HCT116 (cell line): ENCODE data around the gene DHX57. TPM values are rescaled to one million over a fixed set of nuclear protein-coding genes. Genes with fewer than 3 reads are reported as not detected.

Experiments used
- ATAC-seq: fragments of 200-7000 bp; cut with Tn5 transposase; 2 replicates; pipeline ENCODE4 v1.9.1; 2020; ENCODE audit warnings: mild to moderate bottlenecking, moderate library complexity
- BruUV-seq: library from RNA; stranded (reverse); fragments of 400-500 nt; replicated peaks from 2 replicates; lab custom pipeline; 2021; lab: Mats Ljungman, UMichigan
- CTCF ChIA-PET: fragments of 300-600 bp; sonication (Branson Sonifier 250); formaldehyde crosslinking; loops from one replicate; lab custom pipeline; 2021; ENCODE audit warnings: antibody characterized with exemption; lab: Charles Lee
- POLR2A ChIA-PET: fragments of 300-600, 350-600 bp; sonication (Branson Sonifier 250); formaldehyde crosslinking; loops from one replicate; lab custom pipeline; 2021; ENCODE audit warnings: antibody characterized with exemption; lab: Charles Lee
- RAD21 ChIA-PET, 2 experiments: fragments of 300-600 bp; sonication (Branson Sonifier 250); formaldehyde crosslinking; loops; one replicate each; lab custom pipeline; 2023; ENCODE audit warnings: low total read pairs in 2 of 2; ENCODE audit not compliant: uncharacterized antibody in 2 of 2, unreplicated experiment in 2 of 2, low non-redundant PET in 1 of 2; lab: Charles Lee
- DNase-seq: peaks from one replicate; pipeline ENCODE4 v3.0.0-alpha.2; 2010; ENCODE audit warnings: low read depth, low spot score
- H2AFZ ChIP-seq: fragments of 200-600 bp; shearing (Covaris generic), sonication (generic); 2 replicates; pipeline ENCODE4 v1.6.1; 2017; ENCODE audit warnings: low read depth, mixed run types, mixed read lengths, antibody characterized with exemption, low read length; ENCODE audit not compliant: poor library complexity, severe bottlenecking
- H3K27ac ChIP-seq: 2 replicates; pipeline ENCODE4 v1.5.1; 2012; ENCODE audit warnings: low read depth, low read length
- H3K27me3 ChIP-seq: fragments of 200-600 bp; sonication (generic); 2 replicates; pipeline ENCODE4 v1.6.1; 2016; ENCODE audit warnings: mixed run types, low read length, mixed read lengths; ENCODE audit not compliant: insufficient read depth
- H3K36me3 ChIP-seq, 2 experiments: fragments of 200-500 bp in 1 of 2; fragments of 200-600 bp in 1 of 2; sonication (Bioruptor generic) in 1 of 2; sonication (generic) in 1 of 2; 2 replicates each; pipeline versions ENCODE4 v1.5.1 to v1.6.1; 2014 to 2016; ENCODE audit warnings: low read length in 2 of 2, inconsistent platforms in 1 of 2, mixed read lengths in 1 of 2, mixed run types in 1 of 2; ENCODE audit not compliant: insufficient read depth in 2 of 2, control insufficient read depth in 1 of 2
- H3K4me1 ChIP-seq, 2 experiments: fragments of 200-600 bp in 1 of 2; sonication (generic) in 1 of 2; 2 replicates each; pipeline versions ENCODE4 v1.5.1 to v1.6.1; 2012 to 2017; ENCODE audit warnings: low read length in 2 of 2, inconsistent platforms in 1 of 2, mild to moderate bottlenecking in 1 of 2, mixed read lengths in 1 of 2, mixed run types in 1 of 2, moderate library complexity in 1 of 2; ENCODE audit not compliant: insufficient read depth in 2 of 2, control insufficient read depth in 1 of 2
- H3K4me2 ChIP-seq: fragments of 200-600 bp; sonication (generic); 2 replicates; pipeline ENCODE4 v1.6.1; 2017; ENCODE audit warnings: mixed run types, low read length, mixed read lengths
- H3K4me3 ChIP-seq, 2 experiments: fragments of 200-600 bp in 1 of 2; sonication (generic) in 1 of 2; replicated peaks in 1 of 2; 2 replicates each; pipeline ENCODE4 v1.5.1; 2011 to 2016; ENCODE audit warnings: low read length in 2 of 2, control low read depth in 1 of 2, low read depth in 1 of 2, mild to moderate bottlenecking in 1 of 2, mixed read lengths in 1 of 2, mixed run types in 1 of 2
- H3K79me2 ChIP-seq: fragments of 200-600 bp; sonication (generic); 2 replicates; pipeline ENCODE4 v1.6.1; 2017; ENCODE audit warnings: mild to moderate bottlenecking, mixed run types, low read length, moderate library complexity, mixed read lengths; ENCODE audit not compliant: insufficient read depth
- H3K9ac ChIP-seq: fragments of 200-600 bp; sonication (generic); 2 replicates; pipeline ENCODE4 v1.6.1; 2016; ENCODE audit warnings: low read length, mixed read lengths
- H3K9me2 ChIP-seq: fragments of 200-600 bp; sonication (generic), shearing (Covaris generic); 2 replicates; pipeline ENCODE4 v1.6.1; 2017; ENCODE audit warnings: mixed run types, mild to moderate bottlenecking, moderate library complexity; ENCODE audit not compliant: insufficient read depth
- H3K9me3 ChIP-seq, 2 experiments: fragments of 200-500 bp in 1 of 2; fragments of 200-600 bp in 1 of 2; sonication (Bioruptor generic) in 1 of 2; sonication (generic) in 1 of 2; 2 replicates each; pipeline ENCODE4 v1.6.1; 2014 to 2017; ENCODE audit warnings: low read length in 2 of 2, mixed read lengths in 2 of 2, inconsistent platforms in 1 of 2, low read depth in 1 of 2, mild to moderate bottlenecking in 1 of 2, mixed run types in 1 of 2, moderate library complexity in 1 of 2; ENCODE audit not compliant: control insufficient read depth in 1 of 2, insufficient read depth in 1 of 2
- H4K20me1 ChIP-seq: fragments of 200-600 bp; sonication (generic), shearing (Covaris generic); 2 replicates; pipeline ENCODE4 v1.6.1; 2017; ENCODE audit warnings: mixed run types, mild to moderate bottlenecking, moderate library complexity; ENCODE audit not compliant: insufficient read depth
- CTCF ChIP-seq, 3 experiments: fragments of 200-600 bp in 1 of 3; sonication (generic) in 1 of 3; IDR thresholded peaks in 2 of 3; conservative IDR thresholded peaks in 1 of 3; 2 replicates each; pipeline ENCODE4 v1.5.1; 2012 to 2017; ENCODE audit warnings: low read depth in 2 of 3, low read length in 2 of 3, antibody characterized with exemption in 1 of 3, borderline replicate concordance in 1 of 3, control low read depth in 1 of 3, mild to moderate bottlenecking in 1 of 3, mixed read lengths in 1 of 3, mixed run types in 1 of 3, moderate library complexity in 1 of 3; ENCODE audit not compliant: insufficient read depth in 1 of 3
- ELF1 ChIP-seq: IDR thresholded peaks from 2 replicates; pipeline ENCODE4 v1.6.1; 2012; ENCODE audit warnings: low read depth, borderline replicate concordance
- JUND ChIP-seq: IDR thresholded peaks from 2 replicates; pipeline ENCODE4 v1.6.1; 2012
- POLR2AphosphoS5 ChIP-seq: IDR thresholded peaks from 2 replicates; pipeline ENCODE4 v1.6.1; 2011; ENCODE audit warnings: mild to moderate bottlenecking, low read depth, low read length, moderate library complexity
- ZBTB33 ChIP-seq: IDR thresholded peaks from 2 replicates; pipeline ENCODE4 v1.6.1; 2011; ENCODE audit warnings: mild to moderate bottlenecking, low read length, moderate library complexity; ENCODE audit not compliant: insufficient replicate concordance; ENCODE audit errors: extremely low read depth
- ZNF274 ChIP-seq: fragments of 200-500 bp; sonication (Bioruptor generic); IDR thresholded peaks from 2 replicates; pipeline ENCODE4 v1.6.1; 2014; ENCODE audit warnings: mild to moderate bottlenecking, low read depth, low read length, inconsistent platforms
- intact Hi-C: fragments of 100-400 bp; cut with micrococcal nuclease; formaldehyde crosslinking; loops from 2 replicates; pipeline ENCODE4 v1.10.0; 2022
- total RNA-seq: library from RNA; stranded (reverse); gene quantifications from one replicate; pipeline ENCODE4 v1.2.1, GENCODE V29; 2021; ENCODE audit not compliant: unreplicated experiment

Gene DHX57
- total RNA-seq, 1 experiment from 2014 or later: 19.4 TPM

GRCh38 chr2:38775921-38776225 is 99.9 kb downstream of the DHX57 start:
- RAD21 ChIA-PET: no interaction called here
- Histone ChIP-seq H3K27me3 (no peaks in the 10 kb centered on the region), H3K9me3 (no peaks in the 10 kb centered on the region)
- intact Hi-C loops: no loop called here
- no peak for TF ChIP-seq ZNF274
- TF ChIP-seq ZBTB33: no peak
- no peak for TF ChIP-seq POLR2AphosphoS5
- TF ChIP-seq ELF1: no peak
- TF ChIP-seq JUND: no peak
- TF ChIP-seq CTCF (IDR thresholded peaks at IDR 0.05 in 2 of 3, conservative IDR thresholded peaks at IDR 0.05 in 1 of 3; ENCODE audit: borderline replicate concordance in 1 of 3, insufficient read depth in 1 of 3, low read depth in 2 of 3, low read length in 2 of 3): no peak
- TF ChIP-seq, all 23 proteins: peak for 0
- CTCF ChIA-PET: no interaction called here
- H3K79me2 ChIP-seq: peaks cover 13% of the 10 kb centered on the region
- no peak for ATAC-seq
- H4K20me1 ChIP-seq: no peaks in the 10 kb centered on the region
- H3K36me3 ChIP-seq: peaks cover 0 to 6% of the 10 kb centered on the region in 2 experiments; a peak in 1 of 4 replicates
- H3K27ac ChIP-seq: no peak overlapping the region
- no TSS peak for BruUV-seq
- H2AFZ ChIP-seq: no peak overlapping the region
- DNase-seq: no peak
- no peak overlapping the region for H3K4me3 ChIP-seq
- POLR2A ChIA-PET: no interaction called here
- H3K4me1 ChIP-seq: peaks cover 0 to 7% of the 10 kb centered on the region in 2 experiments; a peak in 2 of 4 replicates
- H3K9ac ChIP-seq: no peak overlapping the region
- no peak overlapping the region for H3K4me2 ChIP-seq
- no peaks in the 10 kb centered on the region for H3K9me2 ChIP-seq
